SW480 (cell line): ENCODE results near the gene DRC3.
A peak's percentile ranks its signal among the peaks of the same experiment; 100 is the strongest.
"Not testable (repeated sequence)": the region's sequence is repeated elsewhere in the genome, so short reads cannot be mapped to it uniquely, and the experiment has no call there.

ENCODE experiments used
- DNase-seq: peaks from one replicate; pipeline ENCODE4 v3.0.0-alpha.2; 2016; ENCODE audit warnings: low spot score

Gene DRC3

DNA sequence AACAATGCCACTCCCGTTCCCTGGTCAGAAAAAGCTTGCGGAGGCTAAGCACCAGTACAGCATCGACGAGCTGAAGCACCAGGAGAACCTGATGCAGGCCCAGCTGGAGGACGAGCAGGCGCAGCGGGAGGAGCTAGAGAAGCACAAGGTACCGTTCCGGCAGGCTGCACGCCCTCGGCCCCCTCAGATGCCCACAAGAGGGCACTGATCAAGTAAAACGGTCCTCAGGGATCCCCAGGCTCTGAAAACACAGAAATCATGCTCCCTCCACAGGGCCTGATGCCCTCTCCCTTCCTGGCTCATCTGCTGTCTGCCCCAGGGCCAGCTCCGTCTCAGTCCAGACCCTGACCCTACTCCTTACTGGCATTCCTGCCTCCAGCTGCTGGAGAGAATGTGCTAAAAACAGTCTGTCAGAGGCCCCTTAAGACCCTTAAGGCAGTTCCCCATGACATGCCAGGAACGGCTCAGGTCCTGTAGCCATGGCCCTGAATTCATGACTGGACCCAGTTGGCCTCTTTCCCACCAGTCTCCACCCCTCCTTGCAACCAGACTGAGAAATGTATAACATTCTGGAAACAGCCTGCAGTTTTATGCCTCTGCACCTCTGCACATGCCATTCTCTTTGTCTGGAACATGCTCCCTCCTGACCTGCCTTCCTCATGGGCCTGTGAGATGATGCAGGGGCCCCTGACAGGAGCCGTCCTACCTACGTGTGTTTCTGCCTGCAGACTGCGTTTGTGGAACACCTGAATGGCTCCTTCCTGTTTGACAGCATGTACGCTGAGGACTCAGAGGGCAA is 21.8 kb downstream of the DRC3 start:
- DNase-seq: peak; percentile 30

GRCh38 chr17:17995887-17996286 is 23.2 kb downstream of the DRC3 start:
- not testable (repeated sequence) for DNase-seq

GRCh38 chr17:17998934-17999333 is 26.3 kb downstream of the DRC3 start:
- no peak for DNase-seq

- DNase-seq: no peak
These were observed 26.8 kb downstream of the DRC3 start for GRCh38 chr17:17999364-18000029.

DNA sequence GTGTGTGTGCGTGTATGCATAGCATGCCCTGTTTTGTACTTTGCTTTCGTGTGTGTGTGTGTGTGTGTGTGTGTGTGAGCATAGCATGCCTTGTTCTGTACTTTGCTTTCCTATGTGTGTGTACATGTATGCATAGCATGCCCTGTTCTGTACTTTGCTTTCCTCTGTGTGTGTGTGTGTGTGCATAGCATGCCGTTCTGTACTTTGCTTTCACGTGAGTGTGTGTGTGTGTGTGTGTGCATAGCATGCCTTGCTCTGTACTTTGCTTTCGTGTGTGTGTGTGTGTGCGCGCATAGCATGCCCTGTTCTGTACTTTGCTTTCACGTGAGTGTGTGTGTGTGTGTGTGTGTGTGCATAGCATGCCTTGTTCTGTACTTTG is 27.4 kb downstream of the DRC3 start:
- DNase-seq: no peak

DNA sequence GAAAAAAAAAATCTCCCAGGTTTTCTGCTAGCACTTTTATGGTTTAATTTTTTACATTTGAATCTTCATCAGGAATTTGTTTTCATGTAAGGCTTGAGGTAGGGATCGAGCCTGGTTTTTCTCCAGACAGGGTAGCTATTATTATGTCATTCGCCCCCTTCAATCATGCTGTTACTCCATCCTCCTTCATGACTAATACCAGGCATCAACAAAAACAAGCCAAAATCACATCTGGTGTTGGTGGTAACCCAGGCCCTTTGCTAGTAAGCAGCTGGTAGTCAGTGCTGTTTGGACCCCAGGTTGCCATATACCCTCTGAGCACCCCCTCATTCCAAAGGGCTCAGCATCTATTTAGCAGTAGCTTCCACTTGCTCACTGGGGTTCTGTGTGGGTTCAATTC is 29.5 kb downstream of the DRC3 start:
- no peak for DNase-seq

DNA sequence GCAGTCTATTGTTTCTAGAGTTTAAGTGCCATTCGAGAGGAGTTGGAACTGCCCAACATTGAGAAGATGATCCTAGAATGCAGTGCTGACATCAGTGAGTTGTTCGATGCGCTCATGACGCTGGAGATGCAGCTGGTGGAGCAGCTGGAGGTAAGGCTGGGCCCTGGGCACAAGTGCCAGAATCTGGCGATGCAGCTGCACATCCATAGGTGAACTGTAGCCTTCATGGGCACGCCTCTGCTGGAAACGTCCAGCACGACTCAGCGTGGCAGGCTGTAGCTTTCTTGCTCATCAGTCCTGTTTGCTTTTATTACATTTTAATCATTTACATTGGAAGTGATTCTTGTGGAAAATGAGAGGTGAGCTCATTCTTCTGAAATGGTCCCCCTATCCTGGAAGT is 31.7 kb downstream of the DRC3 start:
- DNase-seq: no peak

DNA sequence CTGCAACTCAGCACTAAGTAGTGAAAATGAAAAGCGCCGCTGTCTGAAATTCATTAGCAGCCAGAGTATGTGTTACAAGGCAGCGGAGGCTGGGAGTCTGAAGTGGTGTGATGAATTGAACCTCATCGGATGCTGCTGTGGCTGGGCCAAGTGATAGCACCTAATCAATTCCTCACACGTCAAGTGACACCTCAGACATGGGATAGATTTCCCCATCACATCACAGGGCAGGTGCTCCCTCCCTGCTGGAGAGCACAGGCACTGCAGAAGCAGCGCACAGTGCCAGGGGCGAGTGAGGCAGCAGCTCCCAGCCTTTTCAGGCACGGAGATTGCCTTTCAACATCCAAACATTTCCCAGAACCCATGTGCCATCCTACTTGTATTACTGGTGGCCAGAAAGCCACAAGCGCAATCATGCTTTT is 32.2 kb downstream of the DRC3 start:
- DNase-seq: no peak

GRCh38 chr17:18005496-18005895 is 32.8 kb downstream of the DRC3 start:
- peak; percentile 18 for DNase-seq

DNA sequence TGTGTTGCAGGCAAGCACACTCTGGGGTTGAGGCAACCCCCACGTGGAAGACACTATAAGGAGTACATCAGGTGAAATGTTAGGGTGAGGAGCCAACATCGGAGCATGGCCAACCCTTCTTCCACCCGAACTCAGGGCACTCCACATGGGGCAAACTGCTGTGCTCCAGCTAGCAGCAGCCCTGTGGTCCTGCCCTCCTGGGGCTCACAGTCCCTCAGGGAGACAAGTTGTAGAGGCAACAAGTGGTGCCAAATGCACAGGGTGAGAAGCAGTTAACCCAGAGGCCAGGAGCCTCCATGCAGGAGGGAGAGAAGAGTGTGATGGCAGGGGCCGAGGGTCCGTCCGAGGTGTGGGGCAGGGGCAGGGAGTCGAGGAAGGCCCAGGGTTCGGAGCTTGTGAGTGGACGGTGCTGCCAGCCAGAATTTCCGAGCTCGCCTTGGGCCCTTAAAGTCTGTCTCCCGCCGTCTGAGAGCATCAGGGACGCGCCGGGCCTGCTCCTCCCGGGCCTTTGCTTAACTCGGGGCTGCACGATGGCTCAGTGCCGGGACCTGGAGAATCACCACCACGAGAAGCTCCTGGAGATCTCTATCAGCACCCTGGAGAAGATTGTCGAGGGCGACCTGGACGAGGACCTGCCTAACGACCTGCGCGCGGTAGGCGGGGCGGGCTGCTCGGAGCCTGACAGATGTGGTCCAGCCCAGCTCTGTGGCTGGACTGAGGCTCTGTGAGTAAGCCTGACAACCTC is 34.0 kb downstream of the DRC3 start:
- DNase-seq: no peak

DNA sequence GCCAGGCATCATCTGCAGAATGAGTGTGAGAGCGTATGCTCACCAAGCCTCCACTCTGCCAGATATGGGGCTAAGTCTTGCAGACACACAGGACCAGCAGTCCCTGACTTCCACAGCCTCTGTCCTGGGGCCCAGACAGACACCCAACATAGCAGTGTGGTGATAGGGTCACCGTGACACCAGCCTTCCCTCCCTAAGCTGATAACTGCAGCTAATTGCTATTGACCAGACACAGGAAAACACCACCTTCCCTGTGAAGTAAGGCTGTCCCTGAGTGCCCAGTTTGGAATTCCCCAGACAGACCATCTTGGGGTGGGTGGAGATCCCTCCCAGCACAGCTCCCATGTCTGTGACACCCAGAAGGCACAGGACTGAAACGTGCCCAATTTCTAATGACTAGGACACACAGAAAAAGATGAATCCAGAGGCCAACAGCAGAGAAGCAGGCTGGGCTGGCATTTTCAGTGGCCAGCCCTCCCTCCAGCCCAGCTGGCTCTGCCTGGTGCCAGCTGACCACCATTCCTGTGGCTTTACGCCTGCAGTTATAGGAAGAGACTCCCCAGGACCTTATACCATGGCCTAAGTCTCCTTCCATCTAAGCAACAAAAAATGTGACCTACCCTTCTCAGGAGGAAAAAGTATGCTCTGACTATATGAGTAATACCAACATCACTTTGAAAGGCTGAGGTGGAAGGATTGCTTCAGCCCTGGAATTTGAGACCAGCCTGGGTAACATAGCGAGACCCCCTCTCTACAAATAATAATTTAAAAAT is 36.0 kb downstream of the DRC3 start:
- DNase-seq: no peak

GRCh38 chr17:18009609-18010420 is 37.2 kb downstream of the DRC3 start:
- DNase-seq: no peak

DNA sequence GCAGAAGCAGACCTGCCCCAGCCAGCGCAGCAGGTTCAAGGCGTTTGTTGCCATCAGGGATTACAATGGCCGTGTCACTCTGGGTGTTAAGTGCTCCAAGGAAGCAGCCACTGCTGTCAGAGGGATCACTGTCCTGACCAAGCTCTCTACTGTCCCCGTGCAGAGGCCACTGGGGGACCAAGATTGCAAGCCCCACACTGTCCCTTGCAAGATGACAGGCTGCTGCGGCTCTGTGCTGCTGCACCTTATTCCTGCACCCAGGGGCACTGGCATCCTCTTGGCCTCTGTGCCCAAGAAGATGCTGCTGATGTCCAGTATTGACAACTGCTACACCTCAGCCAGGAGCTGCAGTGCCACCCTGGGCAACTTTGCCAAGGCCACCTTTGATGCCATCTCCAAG is 38.6 kb downstream of the DRC3 start:
- DNase-seq: no peak

- DNase-seq: no peak
These were observed 41.3 kb downstream of the DRC3 start for GRCh38 chr17:18014006-18014405.

GRCh38 chr17:18015593-18015992 is 42.9 kb downstream of the DRC3 start:
- DNase-seq: no peak

GRCh38 chr17:18016426-18016825 is 43.8 kb downstream of the DRC3 start:
- no peak for DNase-seq

GRCh38 chr17:18017958-18018357 is 45.3 kb downstream of the DRC3 start:
- no peak for DNase-seq

GRCh38 chr17:18018411-18018921 is 45.8 kb downstream of the DRC3 start:
- DNase-seq: no peak

GRCh38 chr17:18019838-18020154 is 47.1 kb downstream of the DRC3 start:
- no peak for DNase-seq

DNA sequence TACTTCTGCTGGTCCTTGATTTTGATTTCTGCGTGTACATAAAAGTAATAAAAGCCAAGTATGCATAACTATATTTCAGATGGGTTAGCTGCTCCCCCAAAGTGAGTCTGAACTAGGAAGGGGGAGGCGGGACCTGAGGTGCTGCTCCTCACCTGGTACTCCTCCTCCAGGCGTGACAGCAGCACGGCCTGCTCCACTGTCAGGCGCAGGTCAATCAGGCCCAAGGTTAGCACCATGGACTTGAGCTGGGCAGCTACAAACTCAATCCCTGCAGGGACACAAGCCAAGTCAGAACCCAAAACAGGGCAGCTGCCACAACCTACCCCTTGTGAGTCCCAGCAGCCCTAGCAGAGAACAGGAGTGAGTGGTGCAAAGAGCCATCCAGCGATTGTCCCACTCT is 48.3 kb downstream of the DRC3 start:
- no peak for DNase-seq

- DNase-seq: no peak
These were observed 48.7 kb downstream of the DRC3 start for GRCh38 chr17:18021372-18021771.
